Parathyroid adenoma (tissue), 2 donors: Measurements from ENCODE around the gene SEMA4A.

ENCODE experiments used
- H2AFZ ChIP-seq: fragments of 300-600 bp; sonication (generic); one replicate; pipeline ENCODE4 v1.7.0; 2017; ENCODE audit warnings: antibody characterized with exemption, mild to moderate bottlenecking
- H3K27ac ChIP-seq: fragments of 300-600 bp; sonication (generic); one replicate; pipeline ENCODE4 v1.7.0; 2017
- H3K27me3 ChIP-seq: fragments of 300-600 bp; sonication (generic); one replicate; pipeline ENCODE4 v1.7.0; 2017; ENCODE audit warnings: low read length; ENCODE audit not compliant: control insufficient read depth, insufficient read depth
- H3K36me3 ChIP-seq: fragments of 300-600 bp; sonication (generic); one replicate; pipeline ENCODE4 v1.7.0; 2017; ENCODE audit warnings: low read length; ENCODE audit not compliant: control insufficient read depth, insufficient read depth
- H3K4me1 ChIP-seq: fragments of 300-600 bp; sonication (generic); one replicate; pipeline ENCODE4 v1.7.0; 2017; ENCODE audit warnings: control low read depth
- H3K4me2 ChIP-seq: fragments of 300-600 bp; sonication (generic); one replicate; pipeline ENCODE4 v1.7.0; 2017; ENCODE audit warnings: low read length
- H3K4me3 ChIP-seq: fragments of 300-600 bp; sonication (generic); one replicate; pipeline ENCODE4 v1.7.0; 2017; ENCODE audit warnings: low read depth, low read length
- H3K79me2 ChIP-seq: fragments of 300-600 bp; sonication (generic); one replicate; pipeline ENCODE4 v1.7.0; 2017; ENCODE audit warnings: control low read depth
- H3K9ac ChIP-seq: fragments of 300-600 bp; sonication (generic); one replicate; pipeline ENCODE4 v1.7.0; 2017; ENCODE audit warnings: mild to moderate bottlenecking
- H3K9me3 ChIP-seq: fragments of 300-600 bp; sonication (generic); one replicate; pipeline ENCODE4 v1.7.0; 2017; ENCODE audit warnings: low read length; ENCODE audit not compliant: control insufficient read depth
- CTCF ChIP-seq: fragments of 300-600 bp; sonication (generic); IDR thresholded peaks from one replicate; pipeline ENCODE4 v1.7.0; 2017; ENCODE audit warnings: antibody characterized with exemption, mild to moderate bottlenecking
- donor health status: primary hyperparathyroidism.

Gene SEMA4A

GRCh38 chr1:156112276-156113137 lies 40.9 kb upstream of the SEMA4A start:
- Histone ChIP-seq H3K9ac (no peak overlapping the region), H3K4me1 (peaks cover 5% of the 10 kb centered on the region)
- TF ChIP-seq CTCF: no peak

GRCh38 chr1:156113282-156113950 lies 40.0 kb upstream of the SEMA4A start:
- peaks cover 8% of the 10 kb centered on the region for H3K4me1 ChIP-seq
- peaks cover 19% of the 10 kb centered on the region for H3K79me2 ChIP-seq
- H3K27me3 ChIP-seq: no peaks in the 10 kb centered on the region
- no peak overlapping the region for H3K4me2 ChIP-seq
- H3K9ac ChIP-seq: no peak overlapping the region
- H3K36me3 ChIP-seq: no peaks in the 10 kb centered on the region
- H3K27ac ChIP-seq: peak overlapping the region; percentile 89
- no peaks in the 10 kb centered on the region for H3K9me3 ChIP-seq
- no peak for TF ChIP-seq CTCF
- no peak overlapping the region for H2AFZ ChIP-seq
- H3K4me3 ChIP-seq: no peak overlapping the region

More at GRCh38 chr1:156112276-156113137, 40.9 kb upstream of the SEMA4A start:
- Histone ChIP-seq H3K9me3 (no peaks in the 10 kb centered on the region), H3K79me2 (peaks cover 12% of the 10 kb centered on the region), H3K27me3 (no peaks in the 10 kb centered on the region), H3K4me3 (no peak overlapping the region), H3K36me3 (no peaks in the 10 kb centered on the region), H3K4me2 (no peak overlapping the region), H2AFZ (no peak overlapping the region), H3K27ac (peak overlapping the region; percentile 7)

DNA sequence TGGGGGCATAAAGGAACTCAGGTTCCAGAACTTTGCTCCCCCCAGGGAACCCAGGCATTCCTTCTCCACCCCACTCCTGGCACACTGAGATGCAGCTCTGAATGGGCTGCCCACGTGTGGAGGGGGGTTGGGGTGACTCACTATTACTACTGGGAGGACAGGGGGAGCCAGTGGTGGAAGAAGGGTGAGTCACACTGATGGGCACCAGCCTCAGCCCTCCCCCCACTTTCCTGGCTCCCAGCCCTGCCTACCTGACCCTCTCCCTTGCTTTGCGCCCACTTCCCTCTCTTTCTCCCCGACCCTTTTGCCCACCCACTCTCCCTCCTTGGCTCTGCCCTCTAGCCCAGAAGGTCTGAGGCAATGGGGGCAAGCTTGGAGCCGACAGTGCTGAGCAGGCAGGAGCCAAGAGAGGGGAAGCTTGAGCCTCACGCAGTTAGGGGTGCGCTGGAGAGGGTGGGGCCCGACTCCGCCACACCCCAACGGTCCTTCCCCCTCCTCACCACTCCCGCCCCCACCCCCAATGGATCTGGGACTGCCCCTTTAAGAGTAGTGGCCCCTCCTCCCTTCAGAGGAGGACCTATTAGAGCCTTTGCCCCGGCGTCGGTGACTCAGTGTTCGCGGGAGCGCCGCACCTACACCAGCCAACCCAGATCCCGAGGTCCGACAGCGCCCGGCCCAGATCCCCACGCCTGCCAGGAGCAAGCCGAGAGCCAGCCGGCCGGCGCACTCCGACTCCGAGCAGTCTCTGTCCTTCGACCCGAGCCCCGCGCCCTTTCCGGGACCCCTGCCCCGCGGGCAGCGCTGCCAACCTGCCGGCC lies 39.1 kb upstream of the SEMA4A start, which contains the start of gene LMNA:
Gene LMNA, plus strand, starts transcription at position 611 of the 818 bp plus-strand sequence. CDS start 208 bp downstream, outside the sequence.
- H3K9ac ChIP-seq: peak within 1 kb of the TSS; percentile 92
- no peaks in the 10 kb centered on the region for H3K27me3 ChIP-seq
- no peaks in the 10 kb centered on the region for H3K9me3 ChIP-seq
- no peaks in the 10 kb centered on the region for H3K36me3 ChIP-seq
- TF ChIP-seq CTCF: no peak
- H3K4me2 ChIP-seq: peak within 1 kb of the TSS; percentile 78
- peak within 1 kb of the TSS; percentile 64 for H2AFZ ChIP-seq
- peak within 1 kb of the TSS; percentile 100 for H3K4me3 ChIP-seq
- peaks cover 8% of the 10 kb centered on the region for H3K4me1 ChIP-seq
- H3K79me2 ChIP-seq: peaks cover 23% of the 10 kb centered on the region
- H3K27ac ChIP-seq: peak within 1 kb of the TSS; percentile 89

DNA sequence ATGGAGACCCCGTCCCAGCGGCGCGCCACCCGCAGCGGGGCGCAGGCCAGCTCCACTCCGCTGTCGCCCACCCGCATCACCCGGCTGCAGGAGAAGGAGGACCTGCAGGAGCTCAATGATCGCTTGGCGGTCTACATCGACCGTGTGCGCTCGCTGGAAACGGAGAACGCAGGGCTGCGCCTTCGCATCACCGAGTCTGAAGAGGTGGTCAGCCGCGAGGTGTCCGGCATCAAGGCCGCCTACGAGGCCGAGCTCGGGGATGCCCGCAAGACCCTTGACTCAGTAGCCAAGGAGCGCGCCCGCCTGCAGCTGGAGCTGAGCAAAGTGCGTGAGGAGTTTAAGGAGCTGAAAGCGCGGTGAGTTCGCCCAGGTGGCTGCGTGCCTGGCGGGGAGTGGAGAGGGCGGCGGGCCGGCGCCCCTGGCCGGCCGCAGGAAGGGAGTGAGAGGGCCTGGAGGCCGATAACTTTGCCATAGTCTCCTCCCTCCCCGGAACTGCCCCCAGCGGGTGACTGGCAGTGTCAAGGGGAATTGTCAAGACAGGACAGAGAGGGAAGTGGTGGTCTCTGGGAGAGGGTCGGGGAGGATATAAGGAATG lies 38.4 kb upstream of the SEMA4A start:
- peak overlapping the region; percentile 92 for H3K9ac ChIP-seq
- peak overlapping the region; percentile 89 for H3K27ac ChIP-seq
- peaks cover 24% of the 10 kb centered on the region for H3K79me2 ChIP-seq
- H3K4me3 ChIP-seq: peak overlapping the region; percentile 100
- TF ChIP-seq CTCF: no peak
- peaks cover 8% of the 10 kb centered on the region for H3K4me1 ChIP-seq
- peak overlapping the region; percentile 78 for H3K4me2 ChIP-seq
- H3K27me3 ChIP-seq: no peaks in the 10 kb centered on the region
- H2AFZ ChIP-seq: peak overlapping the region; percentile 64
- no peaks in the 10 kb centered on the region for H3K9me3 ChIP-seq
- no peaks in the 10 kb centered on the region for H3K36me3 ChIP-seq
